Measurements from ENCODE around the gene MNX1. TPM values are rescaled to one million over a fixed set of nuclear protein-coding genes. Genes with fewer than 3 reads are reported as not detected.

MNX1 gene
- total and polyA plus RNA-seq, 2 of the 4 experiments (the other 2 are of a cell fraction) = not detected

DNA sequence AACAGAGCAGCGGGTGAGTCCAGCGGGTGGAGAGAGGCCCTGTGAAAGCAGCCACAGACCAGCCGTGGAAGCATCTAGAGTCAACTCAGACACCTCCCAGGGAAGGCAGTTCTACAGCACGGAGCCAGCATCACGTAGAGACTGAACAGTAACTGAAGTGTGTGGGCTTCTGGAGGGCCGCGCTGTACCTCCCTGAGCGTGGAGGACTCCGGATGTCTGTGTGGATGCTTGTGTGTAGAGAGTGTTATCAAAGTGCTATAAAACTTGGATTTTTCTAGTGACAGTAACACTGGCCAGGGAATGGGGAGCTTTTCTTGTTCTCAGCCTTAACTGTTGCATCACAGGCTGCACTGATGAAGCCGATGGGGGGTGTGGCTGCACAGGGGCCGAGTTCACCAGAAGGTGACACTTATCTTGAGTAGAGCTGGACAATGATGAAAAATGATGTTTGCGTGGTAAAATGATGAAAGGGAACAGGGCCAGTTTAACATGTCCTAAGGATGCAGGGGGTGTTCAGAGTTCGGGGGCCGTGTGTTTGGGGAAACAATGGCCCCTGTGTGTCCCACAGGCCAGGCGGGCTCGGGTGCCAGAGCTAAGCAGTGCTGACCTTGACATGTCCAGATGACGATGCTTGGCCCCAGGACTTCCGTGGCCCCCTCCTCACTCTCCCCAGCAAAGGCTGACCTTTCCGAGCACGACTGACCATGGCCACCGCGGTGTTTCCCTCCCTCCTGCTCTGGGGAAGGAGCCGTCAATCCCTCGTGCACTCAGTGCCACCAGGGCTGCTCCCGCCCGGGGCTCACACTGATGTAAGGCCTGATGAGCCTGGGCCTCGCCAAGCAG lies 21.9 kb downstream of the MNX1 start:
- Histone ChIP-seq H3K36me3 (ENCODE audit: control insufficient read depth, insufficient read depth, low read length) (no peaks in the 10 kb centered on the region), H3K4me1 (ENCODE audit: control insufficient read depth, insufficient read depth, low read length) (no peaks in the 10 kb centered on the region), H3K18ac (ENCODE audit: low read depth, low read length) (no peak overlapping the region), H2AFZ (replicated peaks; ENCODE audit: low read length, poor library complexity) (no peak overlapping the region), H2AK5ac (ENCODE audit: low read depth, low read length) (no peak overlapping the region), H4K5ac (ENCODE audit: low read depth, low read length) (no peak overlapping the region), H3K4ac (ENCODE audit: low read depth, low read length) (no peak overlapping the region), H2BK20ac (ENCODE audit: low read depth, low read length) (no peak overlapping the region), H3K56ac (ENCODE audit: extremely low read depth, insufficient read depth, low read length) (no peak overlapping the region), H3K14ac (replicated peaks; ENCODE audit: low read depth, low read length) (no peak overlapping the region), H3K23ac (ENCODE audit: low read depth, low read length) (no peak overlapping the region), H2AK9ac (replicated peaks; ENCODE audit: low read depth, low read length, poor library complexity) (no peak overlapping the region), H3K79me1 (ENCODE audit: low read depth in 1 of 2, low read length in 2 of 2) (no peaks in the 10 kb centered on the region), H3K9ac (ENCODE audit: low read depth, low read length) (no peak overlapping the region), H2BK15ac (ENCODE audit: low read depth, low read length) (no peak overlapping the region), H3K27ac (ENCODE audit: insufficient read depth, low read length) (no peak overlapping the region), H3K4me2 (ENCODE audit: low read depth, low read length) (no peak overlapping the region), H2BK5ac (ENCODE audit: low read depth, low read length, poor library complexity, severe bottlenecking) (no peak overlapping the region), H4K20me1 (ENCODE audit: insufficient read depth, low read length) (no peaks in the 10 kb centered on the region), H3K9me1 (ENCODE audit: insufficient read depth, low read length) (no peaks in the 10 kb centered on the region), H3K9me3 (ENCODE audit: control insufficient read depth, insufficient read depth, low read length) (no peaks in the 10 kb centered on the region), H3K27me3 (ENCODE audit: control insufficient read depth, insufficient read depth, low read length) (peaks cover 18% of the 10 kb centered on the region), H4K8ac (ENCODE audit: low read depth in 2 of 2, low read length in 2 of 2) (no peak overlapping the region), H2BK120ac (ENCODE audit: low read depth, low read length) (no peak overlapping the region), H3K4me3 (ENCODE audit: insufficient read depth, low read depth, low read length) (no peak overlapping the region), H4K91ac (ENCODE audit: insufficient read depth, low read depth, low read length) (no peak overlapping the region)
- intact Hi-C loops (cut with micrococcal nuclease) = no loop called here
- in situ Hi-C loops (cut with MboI; ENCODE audit: low sequenced_read_pairs) = no loop called here
- WGBS, 2 experiments (ENCODE audit: extremely low coverage in 2 of 2, insufficient read length in 1 of 2) = 65% methylated on average over 19 of the region's 27 CpGs; no CpG with 5 or more reads in 1 of the 2 experiments
- POLR2A ChIA-PET (ENCODE audit: unreplicated experiment) = no interaction called here
- no peak for DNase-seq
- no TSS peak for BruUV-seq (replicated peaks)
- CTCF ChIA-PET = no interaction called here
- no peak for ATAC-seq (ENCODE audit: low read depth)
- dilution Hi-C loops (cut with HindIII; ENCODE audit: low sequenced_read_pairs, unreplicated experiment) = no loop called here
- TF ChIP-seq FOS (IDR thresholded peaks at IDR 0.05; ENCODE audit: low read depth, low read length) (no peak), SMC3 (IDR thresholded peaks at IDR 0.05; ENCODE audit: low read depth, low read length) (no peak), MXI1 (IDR thresholded peaks at IDR 0.05; ENCODE audit: borderline replicate concordance, low read depth, low read length) (no peak), POLR2A (IDR thresholded peaks at IDR 0.05; ENCODE audit: low read depth, low read length) (no peak), BHLHE40 (IDR thresholded peaks at IDR 0.05; ENCODE audit: low read depth, low read length) (no peak), CEBPB (IDR thresholded peaks at IDR 0.05; ENCODE audit: low read depth, low read length) (0 out of 2 replicates have a peak, but pooled peaks have one; percentile 44)
- TF ChIP-seq, protein P1, sequence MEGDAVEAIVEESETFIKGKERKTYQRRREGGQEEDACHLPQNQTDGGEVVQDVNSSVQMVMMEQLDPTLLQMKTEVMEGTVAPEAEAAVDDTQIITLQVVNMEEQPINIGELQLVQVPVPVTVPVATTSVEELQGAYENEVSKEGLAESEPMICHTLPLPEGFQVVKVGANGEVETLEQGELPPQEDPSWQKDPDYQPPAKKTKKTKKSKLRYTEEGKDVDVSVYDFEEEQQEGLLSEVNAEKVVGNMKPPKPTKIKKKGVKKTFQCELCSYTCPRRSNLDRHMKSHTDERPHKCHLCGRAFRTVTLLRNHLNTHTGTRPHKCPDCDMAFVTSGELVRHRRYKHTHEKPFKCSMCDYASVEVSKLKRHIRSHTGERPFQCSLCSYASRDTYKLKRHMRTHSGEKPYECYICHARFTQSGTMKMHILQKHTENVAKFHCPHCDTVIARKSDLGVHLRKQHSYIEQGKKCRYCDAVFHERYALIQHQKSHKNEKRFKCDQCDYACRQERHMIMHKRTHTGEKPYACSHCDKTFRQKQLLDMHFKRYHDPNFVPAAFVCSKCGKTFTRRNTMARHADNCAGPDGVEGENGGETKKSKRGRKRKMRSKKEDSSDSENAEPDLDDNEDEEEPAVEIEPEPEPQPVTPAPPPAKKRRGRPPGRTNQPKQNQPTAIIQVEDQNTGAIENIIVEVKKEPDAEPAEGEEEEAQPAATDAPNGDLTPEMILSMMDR (conservative IDR thresholded peaks at IDR 0.05; ENCODE audit: low read depth, low read length) = no peak

All from IMR-90 (cell line).